ENCODE data around the gene LONP2. TPM values are rescaled to one million over a fixed set of nuclear protein-coding genes. Genes with fewer than 3 reads are reported as not detected.

LONP2 gene
- total RNA-seq, 1 experiment from 2014 or later = 41.5 TPM

- Histone ChIP-seq H3K4me3 (ENCODE audit: low read length) (no peak overlapping the region), H3K36me3 (ENCODE audit: low read depth, low read length) (no peaks in the 10 kb centered on the region), H3K9me3 (ENCODE audit: low read length) (no peaks in the 10 kb centered on the region), H3K4me2 (ENCODE audit: low read length) (no peak overlapping the region), H3K27ac (ENCODE audit: low read length) (no peak overlapping the region), H3K27me3 (ENCODE audit: low read length) (no peaks in the 10 kb centered on the region), H4K20me1 (ENCODE audit: low read length) (peaks cover 22% of the 10 kb centered on the region), H3K79me2 (ENCODE audit: low read length) (peaks cover 28% of the 10 kb centered on the region), H2AFZ (ENCODE audit: low read length) (no peak overlapping the region), H3K9ac (ENCODE audit: low read length) (no peak overlapping the region), H3K9me2 (replicated peaks; ENCODE audit: low read length) (no peaks in the 10 kb centered on the region), H3K4me1 (ENCODE audit: insufficient read depth, low read length) (peaks cover 8% of the 10 kb centered on the region; the same call in 1 of the 2 replicates), H3F3A (ENCODE audit: low read length, unreplicated experiment) (no peaks in the 10 kb centered on the region)
- TF ChIP-seq EZH2 (IDR thresholded peaks at IDR 0.05; ENCODE audit: low read length, unreplicated experiment) = no peak
- TF ChIP-seq EZH2phosphoT487 (IDR thresholded peaks at IDR 0.05; ENCODE audit: borderline replicate concordance, low read length) = no peak
- TF ChIP-seq CTCF (conservative IDR thresholded peaks at IDR 0.05; ENCODE audit: low read depth, low read length) = no peak
- DNase-seq = no peak
- ATAC-seq = no peak
- no TSS peak for BruUV-seq (replicated peaks)
- ChIA-PET CTCF (no interaction called here), POLR2A (ENCODE audit: unreplicated experiment) (no interaction called here)
- intact Hi-C loops (cut with micrococcal nuclease) = no loop called here
Observed at GRCh38 chr16:48386559-48387312, 142.6 kb downstream of the LONP2 start.

- Histone ChIP-seq H3K9me3 (ENCODE audit: low read length) (no peaks in the 10 kb centered on the region), H2AFZ (ENCODE audit: low read length) (no peak overlapping the region), H3K4me3 (ENCODE audit: low read length) (no peak overlapping the region), H3K27ac (ENCODE audit: low read length) (no peak overlapping the region), H3K27me3 (ENCODE audit: low read length) (no peaks in the 10 kb centered on the region), H3K9me2 (replicated peaks; ENCODE audit: low read length) (no peaks in the 10 kb centered on the region), H3K79me2 (ENCODE audit: low read length) (no peaks in the 10 kb centered on the region), H3K36me3 (ENCODE audit: low read depth, low read length) (no peaks in the 10 kb centered on the region), H3K4me1 (ENCODE audit: insufficient read depth, low read length) (no peaks in the 10 kb centered on the region), H3K9ac (ENCODE audit: low read length) (no peak overlapping the region), H3F3A (ENCODE audit: low read length, unreplicated experiment) (no peaks in the 10 kb centered on the region), H4K20me1 (ENCODE audit: low read length) (no peaks in the 10 kb centered on the region), H3K4me2 (ENCODE audit: low read length) (no peak overlapping the region)
- CTCF ChIA-PET = no interaction called here
- ATAC-seq (no peak), DNase-seq (no peak)
- BruUV-seq (replicated peaks) = no TSS peak
- POLR2A ChIA-PET (ENCODE audit: unreplicated experiment) = no interaction called here
- no peak for TF ChIP-seq EZH2 (IDR thresholded peaks at IDR 0.05; ENCODE audit: low read length, unreplicated experiment)
- TF ChIP-seq EZH2phosphoT487 (IDR thresholded peaks at IDR 0.05; ENCODE audit: borderline replicate concordance, low read length) = no peak
- no peak for TF ChIP-seq CTCF (conservative IDR thresholded peaks at IDR 0.05; ENCODE audit: low read depth, low read length)
- intact Hi-C loops (cut with micrococcal nuclease) = no loop called here
Observed at GRCh38 chr16:48392407-48392806, 148.3 kb downstream of the LONP2 start.
